HEK293 (cell line): ENCODE results near the gene GPR160.

Experiments used
- CTCF ChIA-PET: fragments of 350-600 bp; formaldehyde crosslinking; extraction: SDS; loops from one replicate; lab custom pipeline; 2021; ENCODE audit warnings: antibody characterized with exemption; lab: Yijun Ruan, JAX
- POLR2A ChIA-PET: fragments of 300-600 bp; formaldehyde crosslinking; extraction: SDS; loops from one replicate; lab custom pipeline; 2020; ENCODE audit warnings: antibody characterized with exemption, inconsistent platforms; lab: Yijun Ruan, JAX
- H3K27ac ChIP-seq: fragments of 200-500 bp; sonication (Bioruptor generic); 2 replicates; pipeline ENCODE4 v1.5.1; 2014; ENCODE audit warnings: low read depth, low read length, control low read depth, inconsistent platforms; ENCODE audit errors: extremely low read depth
- H3K36me3 ChIP-seq, 2 experiments: fragments of 200-500 bp in 1 of 2; sonication (Bioruptor generic) in 1 of 2; 1 replicate in 1 of 2; 2 replicates in 1 of 2; pipeline ENCODE4 v1.5.1; 2014 to 2017; ENCODE audit warnings: inconsistent platforms in 2 of 2, low read length in 2 of 2; ENCODE audit not compliant: control insufficient read depth in 2 of 2, insufficient read depth in 1 of 2
- H3K4me1 ChIP-seq: fragments of 200-500 bp; sonication (Bioruptor generic); 2 replicates; pipeline ENCODE4 v1.5.1; 2014; ENCODE audit warnings: mild to moderate bottlenecking, low read length, inconsistent platforms; ENCODE audit not compliant: control insufficient read depth, insufficient read depth
- H3K4me3 ChIP-seq: 2 replicates; pipeline ENCODE4 v1.5.1; 2011; ENCODE audit warnings: low read depth, mild to moderate bottlenecking, control low read depth, low read length, moderate library complexity
- H3K9me3 ChIP-seq: fragments of 200-500 bp; sonication (Bioruptor generic); 2 replicates; pipeline ENCODE4 v1.5.1; 2014; ENCODE audit warnings: low read depth, low read length, inconsistent platforms; ENCODE audit not compliant: control insufficient read depth, insufficient read depth
- AEBP2 ChIP-seq: fragments of 450-650 bp; formaldehyde crosslinking; IDR thresholded peaks from 2 replicates; pipeline ENCODE4 v1.5.1; 2016; ENCODE audit warnings: missing biosample characterization, missing genetic modification characterization, borderline replicate concordance
- HOXC10 ChIP-seq: sonication (generic); formaldehyde crosslinking; IDR thresholded peaks from 2 replicates; pipeline ENCODE4 v1.8.1; 2023; ENCODE audit warnings: mild to moderate bottlenecking, missing genetic modification reagents
- KLF7 ChIP-seq: fragments of 450-650 bp; formaldehyde crosslinking; IDR thresholded peaks from 2 replicates; pipeline ENCODE4 v1.5.1; 2016; ENCODE audit warnings: missing biosample characterization, missing genetic modification characterization, borderline replicate concordance
- KLF9 ChIP-seq: fragments of 450-650 bp; formaldehyde crosslinking; IDR thresholded peaks from 2 replicates; pipeline ENCODE4 v1.5.1; 2016; ENCODE audit warnings: missing biosample characterization, missing genetic modification characterization, low read depth
- YY1 ChIP-seq: fragments of 450-650 bp; formaldehyde crosslinking; IDR thresholded peaks from 2 replicates; pipeline ENCODE4 v1.5.1; 2018; ENCODE audit warnings: missing biosample characterization, missing genetic modification characterization
- ZNF112 ChIP-seq: fragments of 450-650 bp; formaldehyde crosslinking; IDR thresholded peaks from 2 replicates; pipeline ENCODE4 v1.5.0; 2017; ENCODE audit warnings: missing biosample characterization, missing genetic modification characterization
- ZNF114 ChIP-seq: fragments of 450-650 bp; formaldehyde crosslinking; IDR thresholded peaks from 2 replicates; pipeline ENCODE4 v1.5.0; 2017; ENCODE audit warnings: missing biosample characterization, missing genetic modification characterization
- ZNF140 ChIP-seq: fragments of 450-650 bp; formaldehyde crosslinking; IDR thresholded peaks from 2 replicates; pipeline ENCODE4 v1.5.1; 2016; ENCODE audit warnings: missing biosample characterization, missing genetic modification characterization
- ZNF292 ChIP-seq: fragments of 450-650 bp; formaldehyde crosslinking; IDR thresholded peaks from 2 replicates; pipeline ENCODE4 v1.5.1; 2016; ENCODE audit warnings: low read depth, missing biosample characterization, missing genetic modification characterization, borderline replicate concordance
- ZNF404 ChIP-seq: fragments of 450-650 bp; formaldehyde crosslinking; IDR thresholded peaks from 2 replicates; pipeline ENCODE4 v1.5.1; 2017; ENCODE audit warnings: missing biosample characterization, missing genetic modification characterization
- ZNF600 ChIP-seq: fragments of 450-650 bp; formaldehyde crosslinking; IDR thresholded peaks from 2 replicates; pipeline ENCODE4 v1.5.1; 2016; ENCODE audit warnings: missing biosample characterization, missing genetic modification characterization
- ZNF660 ChIP-seq: fragments of 450-650 bp; IDR thresholded peaks from 2 replicates; pipeline ENCODE4 v1.5.1; 2018; ENCODE audit warnings: missing biosample characterization, mild to moderate bottlenecking, missing genetic modification characterization
- ZNF701 ChIP-seq: fragments of 450-650 bp; formaldehyde crosslinking; IDR thresholded peaks from 2 replicates; pipeline ENCODE4 v1.5.1; 2016; ENCODE audit warnings: missing biosample characterization, missing genetic modification characterization
- ZNF777 ChIP-seq: fragments of 450-650 bp; formaldehyde crosslinking; IDR thresholded peaks from 2 replicates; pipeline ENCODE4 v1.5.1; 2017; ENCODE audit warnings: missing biosample characterization, missing genetic modification characterization, borderline replicate concordance
- ZNF785 ChIP-seq: fragments of 450-650 bp; formaldehyde crosslinking; IDR thresholded peaks from 2 replicates; pipeline ENCODE4 v1.5.1; 2016; ENCODE audit warnings: missing biosample characterization, missing genetic modification characterization
- ZSCAN23 ChIP-seq: fragments of 450-650 bp; formaldehyde crosslinking; IDR thresholded peaks from 2 replicates; pipeline ENCODE4 v1.5.1; 2016; ENCODE audit warnings: missing biosample characterization, missing genetic modification characterization
- TF ChIP-seq, protein P1 (sequence below): fragments of 450-650 bp; formaldehyde crosslinking; IDR thresholded peaks from 2 replicates; pipeline ENCODE4 v1.5.1; 2016; ENCODE audit warnings: missing biosample characterization, missing genetic modification characterization
- TF ChIP-seq, protein P2 (sequence below): fragments of 450-650 bp; formaldehyde crosslinking; conservative IDR thresholded peaks from 2 replicates; pipeline ENCODE4 v1.5.1; 2016; ENCODE audit warnings: low read depth, missing biosample characterization, missing genetic modification characterization

Gene GPR160

DNA sequence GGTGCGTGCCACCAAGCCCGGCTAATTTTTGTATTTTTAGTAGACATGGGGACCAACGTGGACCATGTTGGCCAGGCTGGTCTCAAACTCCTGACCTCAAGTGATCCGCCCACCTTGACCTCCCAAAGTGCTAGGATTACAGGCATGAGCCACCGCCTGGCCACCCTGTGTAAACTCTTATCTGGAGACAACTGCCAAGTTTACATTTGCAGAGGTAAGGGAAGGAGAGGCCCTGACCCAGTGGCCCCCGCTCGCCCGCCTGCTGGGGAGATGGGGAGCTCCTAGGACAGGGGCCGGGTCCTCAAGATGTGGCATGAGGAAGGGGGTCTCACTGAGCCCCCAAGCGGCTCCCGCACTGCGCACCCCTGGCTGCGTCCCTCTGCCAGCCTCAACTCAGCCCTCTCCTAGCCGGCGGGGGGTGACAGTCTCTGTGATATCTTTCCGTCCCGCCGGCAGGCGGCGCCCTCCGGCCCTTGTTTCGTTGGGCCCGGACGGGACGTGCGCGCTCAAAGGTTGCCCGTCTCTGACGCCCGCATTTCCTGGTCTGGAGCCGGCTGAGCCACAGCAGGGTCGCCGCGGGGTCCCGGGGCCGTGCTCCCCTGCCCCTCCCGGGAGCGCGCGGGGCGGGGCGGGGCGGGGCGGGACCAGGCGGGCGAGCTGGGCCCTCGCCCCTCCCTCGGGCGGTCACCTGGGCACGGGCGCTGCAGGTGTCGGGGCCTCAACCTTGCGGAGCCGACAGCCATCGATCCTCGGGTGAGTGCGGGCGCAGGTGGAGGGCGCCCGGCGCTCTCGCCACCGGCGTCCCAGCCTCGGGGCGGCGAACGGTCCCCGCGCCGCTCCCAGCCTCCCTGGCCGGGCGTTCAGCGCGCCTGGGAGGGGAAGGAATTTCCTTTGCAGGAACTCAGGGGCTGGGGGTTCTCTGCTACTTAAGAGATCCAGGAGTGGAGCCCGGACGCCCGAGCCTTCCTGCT is at the start of gene GPR160 (continued):
- TF ChIP-seq ZNF292 (tag by site-specific recombination) = no peak
- TF ChIP-seq, all 188 proteins: peak for 30

DNA sequence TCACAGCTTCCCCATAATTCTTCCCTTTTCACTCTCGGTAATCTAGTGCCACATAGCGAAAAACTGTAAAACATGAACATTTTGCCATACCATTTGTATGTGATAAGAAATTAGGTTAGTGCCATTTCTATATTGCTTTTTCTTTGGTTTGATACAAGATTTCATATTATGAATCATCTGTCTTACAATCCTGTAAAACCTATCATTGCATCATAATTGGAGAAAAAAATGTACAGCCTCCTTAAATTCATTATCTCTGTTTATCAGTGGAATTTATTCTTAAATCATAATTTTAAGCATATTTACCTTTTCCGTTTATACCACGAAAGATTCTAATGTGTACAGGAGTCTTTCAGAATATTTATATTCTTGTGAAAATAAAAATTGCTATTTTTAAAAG is 47.4 kb upstream of the GPR160 start:
- CTCF ChIA-PET = no interaction called here
- no peak overlapping the region for H3K4me3 ChIP-seq
- TF ChIP-seq, protein P1, sequence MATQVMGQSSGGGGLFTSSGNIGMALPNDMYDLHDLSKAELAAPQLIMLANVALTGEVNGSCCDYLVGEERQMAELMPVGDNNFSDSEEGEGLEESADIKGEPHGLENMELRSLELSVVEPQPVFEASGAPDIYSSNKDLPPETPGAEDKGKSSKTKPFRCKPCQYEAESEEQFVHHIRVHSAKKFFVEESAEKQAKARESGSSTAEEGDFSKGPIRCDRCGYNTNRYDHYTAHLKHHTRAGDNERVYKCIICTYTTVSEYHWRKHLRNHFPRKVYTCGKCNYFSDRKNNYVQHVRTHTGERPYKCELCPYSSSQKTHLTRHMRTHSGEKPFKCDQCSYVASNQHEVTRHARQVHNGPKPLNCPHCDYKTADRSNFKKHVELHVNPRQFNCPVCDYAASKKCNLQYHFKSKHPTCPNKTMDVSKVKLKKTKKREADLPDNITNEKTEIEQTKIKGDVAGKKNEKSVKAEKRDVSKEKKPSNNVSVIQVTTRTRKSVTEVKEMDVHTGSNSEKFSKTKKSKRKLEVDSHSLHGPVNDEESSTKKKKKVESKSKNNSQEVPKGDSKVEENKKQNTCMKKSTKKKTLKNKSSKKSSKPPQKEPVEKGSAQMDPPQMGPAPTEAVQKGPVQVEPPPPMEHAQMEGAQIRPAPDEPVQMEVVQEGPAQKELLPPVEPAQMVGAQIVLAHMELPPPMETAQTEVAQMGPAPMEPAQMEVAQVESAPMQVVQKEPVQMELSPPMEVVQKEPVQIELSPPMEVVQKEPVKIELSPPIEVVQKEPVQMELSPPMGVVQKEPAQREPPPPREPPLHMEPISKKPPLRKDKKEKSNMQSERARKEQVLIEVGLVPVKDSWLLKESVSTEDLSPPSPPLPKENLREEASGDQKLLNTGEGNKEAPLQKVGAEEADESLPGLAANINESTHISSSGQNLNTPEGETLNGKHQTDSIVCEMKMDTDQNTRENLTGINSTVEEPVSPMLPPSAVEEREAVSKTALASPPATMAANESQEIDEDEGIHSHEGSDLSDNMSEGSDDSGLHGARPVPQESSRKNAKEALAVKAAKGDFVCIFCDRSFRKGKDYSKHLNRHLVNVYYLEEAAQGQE (tag by site-specific recombination) = no peak
- no peak for TF ChIP-seq ZNF785 (tag by site-specific recombination)
- no peak for TF ChIP-seq KLF9 (tag by site-specific recombination)
- TF ChIP-seq ZSCAN23 (tag by site-specific recombination) = no peak
- no peak for TF ChIP-seq HOXC10 (CRISPR knock-in tag)
- no peaks in the 10 kb centered on the region for H3K4me1 ChIP-seq
- H3K9me3 ChIP-seq = no peaks in the 10 kb centered on the region
- no peak overlapping the region for H3K27ac ChIP-seq
- POLR2A ChIA-PET = no interaction called here
- peaks cover 20 to 78% of the 10 kb centered on the region in 2 experiments for H3K36me3 ChIP-seq

GRCh38 chr3:169992156-169992555 is 45.6 kb upstream of the GPR160 start:
- TF ChIP-seq AEBP2 (tag by site-specific recombination) = no peak
- TF ChIP-seq ZNF600 = no peak
- no peak for TF ChIP-seq ZNF112
- TF ChIP-seq KLF7 (tag by site-specific recombination) = no peak
- TF ChIP-seq ZNF404 = no peak
- no peak for TF ChIP-seq ZNF701 (tag by site-specific recombination)
- TF ChIP-seq ZNF114 (tag by site-specific recombination) = no peak
- TF ChIP-seq ZNF777 (tag by site-specific recombination) = no peak
- no peak for TF ChIP-seq ZNF660 (tag by site-specific recombination)
- TF ChIP-seq YY1 (tag by site-specific recombination) = no peak
- no peak for TF ChIP-seq ZNF140
- TF ChIP-seq, protein P2, sequence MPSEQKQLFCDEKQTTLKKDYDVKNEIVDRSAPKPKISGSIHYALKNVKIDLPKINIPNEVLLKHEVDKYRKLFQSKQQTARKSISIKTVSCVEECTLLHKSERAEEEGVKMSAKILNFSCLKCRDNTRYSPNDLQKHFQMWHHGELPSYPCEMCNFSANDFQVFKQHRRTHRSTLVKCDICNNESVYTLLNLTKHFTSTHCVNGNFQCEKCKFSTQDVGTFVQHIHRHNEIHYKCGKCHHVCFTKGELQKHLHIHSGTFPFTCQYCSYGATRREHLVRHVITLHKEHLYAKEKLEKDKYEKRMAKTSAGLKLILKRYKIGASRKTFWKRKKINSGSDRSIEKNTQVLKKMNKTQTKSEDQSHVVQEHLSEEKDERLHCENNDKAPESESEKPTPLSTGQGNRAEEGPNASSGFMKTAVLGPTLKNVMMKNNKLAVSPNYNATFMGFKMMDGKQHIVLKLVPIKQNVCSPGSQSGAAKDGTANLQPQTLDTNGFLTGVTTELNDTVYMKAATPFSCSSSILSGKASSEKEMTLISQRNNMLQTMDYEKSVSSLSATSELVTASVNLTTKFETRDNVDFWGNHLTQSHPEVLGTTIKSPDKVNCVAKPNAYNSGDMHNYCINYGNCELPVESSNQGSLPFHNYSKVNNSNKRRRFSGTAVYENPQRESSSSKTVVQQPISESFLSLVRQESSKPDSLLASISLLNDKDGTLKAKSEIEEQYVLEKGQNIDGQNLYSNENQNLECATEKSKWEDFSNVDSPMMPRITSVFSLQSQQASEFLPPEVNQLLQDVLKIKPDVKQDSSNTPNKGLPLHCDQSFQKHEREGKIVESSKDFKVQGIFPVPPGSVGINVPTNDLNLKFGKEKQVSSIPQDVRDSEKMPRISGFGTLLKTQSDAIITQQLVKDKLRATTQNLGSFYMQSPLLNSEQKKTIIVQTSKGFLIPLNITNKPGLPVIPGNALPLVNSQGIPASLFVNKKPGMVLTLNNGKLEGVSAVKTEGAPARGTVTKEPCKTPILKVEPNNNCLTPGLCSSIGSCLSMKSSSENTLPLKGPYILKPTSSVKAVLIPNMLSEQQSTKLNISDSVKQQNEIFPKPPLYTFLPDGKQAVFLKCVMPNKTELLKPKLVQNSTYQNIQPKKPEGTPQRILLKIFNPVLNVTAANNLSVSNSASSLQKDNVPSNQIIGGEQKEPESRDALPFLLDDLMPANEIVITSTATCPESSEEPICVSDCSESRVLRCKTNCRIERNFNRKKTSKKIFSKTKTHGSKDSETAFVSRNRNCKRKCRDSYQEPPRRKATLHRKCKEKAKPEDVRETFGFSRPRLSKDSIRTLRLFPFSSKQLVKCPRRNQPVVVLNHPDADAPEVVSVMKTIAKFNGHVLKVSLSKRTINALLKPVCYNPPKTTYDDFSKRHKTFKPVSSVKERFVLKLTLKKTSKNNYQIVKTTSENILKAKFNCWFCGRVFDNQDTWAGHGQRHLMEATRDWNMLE (tag by site-specific recombination) = no peak
- TF ChIP-seq, all 188 proteins: peak for 0
- Histone ChIP-seq H3K4me1 (no peaks in the 10 kb centered on the region), H3K27ac (no peak overlapping the region), H3K4me3 (no peak overlapping the region), H3K9me3 (no peaks in the 10 kb centered on the region), H3K36me3 (peaks cover 14 to 78% of the 10 kb centered on the region in 2 experiments)
- POLR2A ChIA-PET = no interaction called here
- CTCF ChIA-PET = no interaction called here
